Measurements from ENCODE around the gene C10orf90. TPM values are rescaled to one million over a fixed set of nuclear protein-coding genes. Genes with fewer than 3 reads are reported as not detected.

Gene C10orf90
- total RNA-seq, 1 donor from 2014 or later: not detected

GRCh38 chr10:126392469-126392868, 278.0 kb downstream of the C10orf90 start:
- H3K27me3 Mint-ChIP-seq (ENCODE audit: unreplicated experiment): peaks cover 4% of the 10 kb centered on the region

GRCh38 chr10:126392068-126392467, 278.4 kb downstream of the C10orf90 start:
- TF ChIP-seq, protein P1, sequence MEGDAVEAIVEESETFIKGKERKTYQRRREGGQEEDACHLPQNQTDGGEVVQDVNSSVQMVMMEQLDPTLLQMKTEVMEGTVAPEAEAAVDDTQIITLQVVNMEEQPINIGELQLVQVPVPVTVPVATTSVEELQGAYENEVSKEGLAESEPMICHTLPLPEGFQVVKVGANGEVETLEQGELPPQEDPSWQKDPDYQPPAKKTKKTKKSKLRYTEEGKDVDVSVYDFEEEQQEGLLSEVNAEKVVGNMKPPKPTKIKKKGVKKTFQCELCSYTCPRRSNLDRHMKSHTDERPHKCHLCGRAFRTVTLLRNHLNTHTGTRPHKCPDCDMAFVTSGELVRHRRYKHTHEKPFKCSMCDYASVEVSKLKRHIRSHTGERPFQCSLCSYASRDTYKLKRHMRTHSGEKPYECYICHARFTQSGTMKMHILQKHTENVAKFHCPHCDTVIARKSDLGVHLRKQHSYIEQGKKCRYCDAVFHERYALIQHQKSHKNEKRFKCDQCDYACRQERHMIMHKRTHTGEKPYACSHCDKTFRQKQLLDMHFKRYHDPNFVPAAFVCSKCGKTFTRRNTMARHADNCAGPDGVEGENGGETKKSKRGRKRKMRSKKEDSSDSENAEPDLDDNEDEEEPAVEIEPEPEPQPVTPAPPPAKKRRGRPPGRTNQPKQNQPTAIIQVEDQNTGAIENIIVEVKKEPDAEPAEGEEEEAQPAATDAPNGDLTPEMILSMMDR (IDR thresholded peaks at IDR 0.05; ENCODE audit: unreplicated experiment): no peak
- Mint-ChIP-seq H3K4me3 (ENCODE audit: unreplicated experiment) (no peak overlapping the region), H3K4me1 (ENCODE audit: unreplicated experiment) (peaks cover 23% of the 10 kb centered on the region), H3K27ac (ENCODE audit: unreplicated experiment) (peak overlapping the region; percentile 65), H3K36me3 (ENCODE audit: low read depth, unreplicated experiment) (peaks cover 3% of the 10 kb centered on the region), H3K9me3 (ENCODE audit: unreplicated experiment) (no peaks in the 10 kb centered on the region), H3K27me3 (ENCODE audit: unreplicated experiment) (peaks cover 7% of the 10 kb centered on the region)
- no peak for DNase-seq (ENCODE audit: low spot score)

More at GRCh38 chr10:126392469-126392868, 278.0 kb downstream of the C10orf90 start:
- TF ChIP-seq, protein P1 (IDR thresholded peaks at IDR 0.05; ENCODE audit: unreplicated experiment): no peak
- Mint-ChIP-seq H3K4me1 (ENCODE audit: unreplicated experiment) (peaks cover 20% of the 10 kb centered on the region), H3K36me3 (ENCODE audit: low read depth, unreplicated experiment) (no peaks in the 10 kb centered on the region), H3K27ac (ENCODE audit: unreplicated experiment) (no peak overlapping the region), H3K4me3 (ENCODE audit: unreplicated experiment) (no peak overlapping the region), H3K9me3 (ENCODE audit: unreplicated experiment) (no peaks in the 10 kb centered on the region)
- no peak for DNase-seq (ENCODE audit: low spot score)

DNA sequence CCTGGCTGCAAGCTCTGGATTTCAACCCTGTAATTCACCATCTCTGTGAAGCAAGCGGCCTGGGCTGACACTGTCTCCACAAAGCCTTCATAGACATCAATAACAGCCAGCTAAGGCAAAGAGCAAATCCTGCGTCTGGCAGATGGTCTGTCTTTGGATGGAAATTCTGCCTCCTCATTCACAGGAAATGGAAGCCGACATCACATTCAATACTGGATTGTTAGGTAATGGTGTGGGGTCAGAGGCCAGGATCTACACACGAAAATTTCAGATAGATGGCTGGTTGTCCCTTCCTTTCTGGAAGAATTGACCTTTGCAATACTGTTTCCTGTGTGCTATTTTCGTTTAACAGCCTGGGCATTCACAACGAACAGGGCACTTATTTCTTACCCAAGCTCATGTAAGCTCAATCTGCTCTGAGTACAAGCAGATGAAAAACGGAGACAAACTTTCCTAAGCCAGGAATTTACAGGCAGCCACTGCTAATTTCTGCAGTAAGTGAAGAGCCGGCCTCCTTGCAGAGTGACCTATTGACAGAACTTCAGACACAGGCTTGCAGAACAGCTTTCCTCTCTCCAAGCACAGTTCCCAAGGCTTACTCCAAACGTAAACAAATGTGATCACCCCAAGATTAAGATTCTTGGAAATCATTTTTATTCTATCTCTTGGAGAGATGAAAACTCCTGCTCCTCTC, 279.2 kb downstream of the C10orf90 start:
- peaks cover 31% of the 10 kb centered on the region for H3K4me1 Mint-ChIP-seq (ENCODE audit: unreplicated experiment)
- H3K9me3 Mint-ChIP-seq (ENCODE audit: unreplicated experiment): no peaks in the 10 kb centered on the region

DNA sequence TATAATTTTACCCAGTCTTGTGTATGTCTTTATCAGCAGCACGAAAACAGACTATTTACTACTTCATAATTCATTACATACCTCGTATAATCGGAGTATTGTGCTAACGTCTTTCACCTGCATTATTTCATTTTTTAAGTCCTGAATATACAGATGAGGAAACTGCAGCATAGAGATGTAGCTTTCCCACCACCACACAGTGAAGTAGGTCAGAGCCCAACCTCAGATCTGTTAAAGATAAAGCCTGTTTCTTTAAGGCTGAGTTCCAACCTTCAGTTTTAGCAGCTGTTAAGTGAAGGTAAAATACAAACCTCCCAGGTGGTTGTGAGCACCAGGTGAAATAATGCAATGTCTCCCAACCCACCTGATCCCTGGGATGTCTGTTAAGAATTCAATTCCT, 280.2 kb downstream of the C10orf90 start:
- Mint-ChIP-seq H3K36me3 (ENCODE audit: low read depth, unreplicated experiment) (peaks cover 8% of the 10 kb centered on the region), H3K4me3 (ENCODE audit: unreplicated experiment) (no peak overlapping the region), H3K27ac (ENCODE audit: unreplicated experiment) (no peak overlapping the region), H3K4me1 (ENCODE audit: unreplicated experiment) (peaks cover 36% of the 10 kb centered on the region), H3K27me3 (ENCODE audit: unreplicated experiment) (peaks cover 9% of the 10 kb centered on the region), H3K9me3 (ENCODE audit: unreplicated experiment) (no peaks in the 10 kb centered on the region)
- TF ChIP-seq, protein P1 (IDR thresholded peaks at IDR 0.05; ENCODE audit: unreplicated experiment): no peak
- DNase-seq (ENCODE audit: low spot score): no peak

More for the DNA sequence above, 279.2 kb downstream of the C10orf90 start:
- DNase-seq (ENCODE audit: low spot score): no peak
- H3K27me3 Mint-ChIP-seq (ENCODE audit: unreplicated experiment): peaks cover 8% of the 10 kb centered on the region
- no peak overlapping the region for H3K4me3 Mint-ChIP-seq (ENCODE audit: unreplicated experiment)
- TF ChIP-seq, protein P1 (IDR thresholded peaks at IDR 0.05; ENCODE audit: unreplicated experiment): no peak
- H3K36me3 Mint-ChIP-seq (ENCODE audit: low read depth, unreplicated experiment): peaks cover 8% of the 10 kb centered on the region
- H3K27ac Mint-ChIP-seq (ENCODE audit: unreplicated experiment): peak overlapping the region; percentile 80

Data from endothelial cell (in vitro differentiated cells).